K562 (cell line): Measurements from ENCODE around the gene MVP. TPM values are rescaled to one million over a fixed set of nuclear protein-coding genes. Genes with fewer than 3 reads are reported as not detected.

ENCODE experiments used
- ATAC-seq: fragments of 200-7000 bp; cut with Tn5 transposase; 3 replicates; pipeline ENCODE4 v1.9.1; 2020; ENCODE audit warnings: moderate library complexity
- BruUV-seq: library from RNA; stranded (reverse); fragments of 400-500 nt; replicated peaks from 2 replicates; lab custom pipeline; 2021; lab: Mats Ljungman, UMichigan
- CTCF ChIA-PET: fragments of 300-600 bp; formaldehyde crosslinking; extraction: SDS; loops from one replicate; lab custom pipeline; 2021; ENCODE audit warnings: low intra/inter-chr PET ratio; lab: Yijun Ruan, JAX
- POLR2A ChIA-PET: fragments of 300-600, 350-650 bp; sonication (Branson Sonifier 250); formaldehyde crosslinking; extraction: SDS; loops from one replicate; lab custom pipeline; 2021; ENCODE audit warnings: antibody characterized with exemption, inconsistent platforms; lab: Yijun Ruan, JAX
- DNase-seq, 4 experiments: peaks; one replicate each; pipeline versions ENCODE4 v3.0.0 to v3.0.0-alpha.2; 2011 to 2018; ENCODE audit warnings: low spot score in 3 of 4, mixed read lengths in 3 of 4; ENCODE audit errors: extremely low read depth in 1 of 4
- FAIRE-seq: peaks from 2 replicates; lab custom pipeline; 2011; peaks lifted over from hg19 to GRCh38; lab: Jason Lieb, UNC
- H2AFZ ChIP-seq: 2 replicates; pipeline ENCODE4 v1.6.0; 2011; ENCODE audit warnings: low read depth, low read length, control low read depth, inconsistent platforms
- H3K27ac ChIP-seq: fragments of 200-600 bp; 3 replicates; pipeline ENCODE4 v1.8.0; 2011; ENCODE audit warnings: low read depth, mild to moderate bottlenecking, control low read depth, inconsistent platforms, low read length, moderate library complexity, mixed read lengths; ENCODE audit errors: extremely low read depth
- H3K27me3 ChIP-seq, 2 experiments: fragments of 300-600 bp in 1 of 2; 2 replicates in 1 of 2; 3 replicates in 1 of 2; pipeline versions ENCODE4 v1.6.0 to v1.8.0; 2011; ENCODE audit warnings: inconsistent platforms in 2 of 2, low read length in 2 of 2, mild to moderate bottlenecking in 1 of 2, mixed read lengths in 1 of 2, moderate library complexity in 1 of 2; ENCODE audit not compliant: control insufficient read depth in 2 of 2, insufficient read depth in 2 of 2
- H3K36me3 ChIP-seq: fragments of 300-600 bp; 3 replicates; pipeline ENCODE4 v1.8.0; 2011; ENCODE audit warnings: mild to moderate bottlenecking, low read length, inconsistent platforms; ENCODE audit not compliant: control insufficient read depth, insufficient read depth
- H3K4me1 ChIP-seq, 2 experiments: fragments of 200-600 bp in 1 of 2; replicated peaks in 1 of 2; 2 replicates in 1 of 2; 3 replicates in 1 of 2; pipeline versions ENCODE4 v1.5.1 to v1.8.0; 2011; ENCODE audit warnings: inconsistent platforms in 2 of 2, low read length in 2 of 2, mild to moderate bottlenecking in 1 of 2, mixed read lengths in 1 of 2, moderate library complexity in 1 of 2; ENCODE audit not compliant: control insufficient read depth in 2 of 2, insufficient read depth in 2 of 2
- H3K4me2 ChIP-seq: 2 replicates; pipeline ENCODE4 v1.6.1; 2011; ENCODE audit warnings: low read length, control low read depth, inconsistent platforms, mixed read lengths; ENCODE audit not compliant: insufficient read depth
- H3K4me3 ChIP-seq: fragments of 200-600 bp; sonication (generic), shearing (Covaris generic); 2 replicates; pipeline ENCODE4 v1.5.1; 2016; ENCODE audit warnings: control low read depth, inconsistent platforms
- H3K79me2 ChIP-seq: fragments of 200-600 bp; 3 replicates; pipeline ENCODE4 v1.8.0; 2011; ENCODE audit warnings: low read length, inconsistent platforms; ENCODE audit not compliant: control insufficient read depth, insufficient read depth
- H3K9ac ChIP-seq, 2 experiments: 2 replicates each; pipeline versions ENCODE4 v1.6.0 to v1.6.1; 2011; ENCODE audit warnings: low read depth in 2 of 2, low read length in 2 of 2, control low read depth in 1 of 2, inconsistent platforms in 1 of 2, mild to moderate bottlenecking in 1 of 2, mixed read lengths in 1 of 2; ENCODE audit not compliant: insufficient read depth in 1 of 2
- H3K9me1 ChIP-seq: one replicate; pipeline ENCODE4 v1.6.0; 2011; ENCODE audit warnings: inconsistent platforms, mild to moderate bottlenecking, low read length, moderate library complexity; ENCODE audit not compliant: control insufficient read depth, insufficient read depth
- H3K9me3 ChIP-seq: replicated peaks from 2 replicates; pipeline ENCODE4 v1.5.1; 2011; ENCODE audit warnings: low read depth, low read length, inconsistent platforms; ENCODE audit not compliant: control insufficient read depth, insufficient read depth
- H4K20me1 ChIP-seq: replicated peaks from 2 replicates; pipeline ENCODE4 v1.6.1; 2011; ENCODE audit warnings: low read length, inconsistent platforms, mixed read lengths; ENCODE audit not compliant: control insufficient read depth, insufficient read depth
- CHD4 ChIP-seq: fragments of 200-600 bp; sonication (generic); IDR thresholded peaks from 3 replicates; pipeline ENCODE4 v1.6.1; 2012; ENCODE audit warnings: low read depth, mild to moderate bottlenecking, mixed read lengths, low read length, inconsistent platforms; ENCODE audit not compliant: insufficient read depth, insufficient replicate concordance, poor library complexity, severe bottlenecking
- COPS2 ChIP-seq: fragments of 450-650 bp; conservative IDR thresholded peaks from 2 replicates; pipeline ENCODE4 v1.6.1; 2016; ENCODE audit warnings: mild to moderate bottlenecking, moderate library complexity
- CREB1 ChIP-seq, 2 experiments: sonication (generic) in 1 of 2; formaldehyde crosslinking in 1 of 2; IDR thresholded peaks; 2 replicates each; pipeline versions ENCODE4 v1.6.1 to v1.8.0; 2012 to 2022; ENCODE audit warnings: inconsistent platforms in 1 of 2, mild to moderate bottlenecking in 1 of 2, missing genetic modification reagents in 1 of 2, moderate library complexity in 1 of 2
- ELF1 ChIP-seq: fragments of 200-800 bp; sonication (Bioruptor generic); IDR thresholded peaks from 2 replicates; pipeline ENCODE4 v1.6.1; 2016; ENCODE audit warnings: missing genetic modification characterization, missing compliant biosample characterization
- FOXK2 ChIP-seq, 2 experiments: fragments of 450-650 bp; IDR thresholded peaks in 1 of 2; conservative IDR thresholded peaks in 1 of 2; 2 replicates each; pipeline ENCODE4 v1.6.1; 2016; ENCODE audit warnings: low read depth in 2 of 2, mild to moderate bottlenecking in 1 of 2
- GABPB1 ChIP-seq: sonication (generic); formaldehyde crosslinking; IDR thresholded peaks from 2 replicates; pipeline ENCODE4 v1.8.0; 2022; ENCODE audit warnings: mild to moderate bottlenecking, missing genetic modification reagents
- HLTF ChIP-seq: fragments of 450-650 bp; IDR thresholded peaks from 2 replicates; pipeline ENCODE4 v1.6.1; 2016
- IRF2 ChIP-seq: sonication (generic); formaldehyde crosslinking; IDR thresholded peaks from 2 replicates; pipeline ENCODE4 v1.8.1; 2022; ENCODE audit warnings: mild to moderate bottlenecking, missing genetic modification reagents
- KDM1A ChIP-seq, 2 experiments: fragments of 450-650 bp; IDR thresholded peaks; 2 replicates each; pipeline ENCODE4 v1.6.1; 2016; ENCODE audit warnings: mild to moderate bottlenecking in 2 of 2
- LCOR ChIP-seq: sonication (generic); formaldehyde crosslinking; IDR thresholded peaks from 2 replicates; pipeline ENCODE4 v1.8.0; 2022; ENCODE audit warnings: mild to moderate bottlenecking, missing genetic modification reagents
- NEUROD1 ChIP-seq: fragments of 150-350 bp; IDR thresholded peaks from 2 replicates; pipeline ENCODE4 v1.6.1; 2014; ENCODE audit warnings: borderline replicate concordance, low read length, low read depth; ENCODE audit not compliant: partially characterized antibody
- RAD21 ChIP-seq, 2 experiments: fragments of 250-450 bp in 1 of 2; fragments of 450-650 bp in 1 of 2; sonication (Bioruptor Pico) in 1 of 2; formaldehyde crosslinking in 1 of 2; IDR thresholded peaks in 1 of 2; conservative IDR thresholded peaks in 1 of 2; 2 replicates each; pipeline versions ENCODE4 v1.4.0 to v1.8.0; 2020 to 2022; ENCODE audit warnings: mild to moderate bottlenecking in 2 of 2, moderate library complexity in 1 of 2
- RBM22 ChIP-seq: fragments of 200-400 bp; formaldehyde crosslinking; IDR thresholded peaks from 2 replicates; pipeline ENCODE4 v1.6.1; 2018; ENCODE audit warnings: low read length, low read depth; ENCODE audit not compliant: poor library complexity, severe bottlenecking
- SRSF1 ChIP-seq: fragments of 200-400 bp; formaldehyde crosslinking; IDR thresholded peaks from 2 replicates; pipeline ENCODE4 v1.6.1; 2017; ENCODE audit warnings: mild to moderate bottlenecking, low read depth, low read length, moderate library complexity
- ZNF133 ChIP-seq: fragments of 250-450 bp; sonication (Bioruptor Pico); IDR thresholded peaks from 2 replicates; pipeline ENCODE4 v1.4.0; 2020; ENCODE audit warnings: mild to moderate bottlenecking
- ZNF57 ChIP-seq: fragments of 450-650 bp; formaldehyde crosslinking; IDR thresholded peaks from 2 replicates; pipeline ENCODE4 v1.4.0; 2020; ENCODE audit warnings: mild to moderate bottlenecking, moderate library complexity
- WGBS: fragments of 100-300 bp; shearing (Covaris generic); methylation state at CpG from one replicate; pipeline ENCODE4 v1.1.6; 2016; ENCODE audit warnings: low coverage, mixed read lengths; ENCODE audit not compliant: insufficient coverage; ENCODE audit errors: missing lambda C conversion rate; 5-methylcytosine and 5-hydroxymethylcytosine counted together
- in situ Hi-C: fragments of 300-500 bp; cut with MboI; formaldehyde crosslinking; loops from 4 replicates; pipeline ENCODE4 v1.15.0; 2018; ENCODE audit warnings: inconsistent platforms, mixed read lengths
- intact Hi-C: fragments of 100-400 bp; cut with micrococcal nuclease; formaldehyde crosslinking; loops from 2 replicates; pipeline ENCODE4 v1.14.2; 2022
- polyA plus RNA-seq, 8 experiments: library from polyadenylated mRNA; depleted of rRNA in 4 of 8; stranded (reverse) in 5 of 8; unstranded in 3 of 8; fragments of >200 nt; fragmentation: Nextera tagmentation in 2 of 8; fragmentation: Illumina TruSeq in 1 of 8; extraction: Ambion mirVana in 2 of 8; extraction: Trizol in 1 of 8; gene quantifications; 2 replicates each; pipeline versions ENCODE4 v1.2.1 to v1.2.3, GENCODE V29; 2011 to 2014; ENCODE audit warnings: inconsistent platforms in 1 of 8, missing spikeins in 1 of 8
- total RNA-seq, 7 experiments: library from RNA; depleted of rRNA in 6 of 7; stranded (reverse); fragments of >200 nt in 6 of 7; fragmentation: Illumina TruSeq in 2 of 7; extraction: Trizol in 2 of 7; gene quantifications; 2 replicates each; pipeline versions ENCODE4 v1.2.1 to v1.2.3, GENCODE V29; 2011 to 2021; ENCODE audit warnings: low replicate concordance in 1 of 7
- TF ChIP-seq, protein P1 (sequence below): fragments of 200-400 bp; formaldehyde crosslinking; IDR thresholded peaks from 2 replicates; pipeline ENCODE4 v1.6.1; 2017; ENCODE audit warnings: mild to moderate bottlenecking, low read depth, low read length, moderate library complexity
- TF ChIP-seq, protein P2 (sequence below): sonication (generic); formaldehyde crosslinking; IDR thresholded peaks from 2 replicates; pipeline ENCODE4 v1.8.0; 2023; ENCODE audit warnings: mild to moderate bottlenecking, missing genetic modification reagents

MVP gene
- total and polyA plus RNA-seq, 9 of the 15 experiments (the other 6 are each of a cell fraction or from before 2014, with no cell fraction given), result 0.39 to 1.9 (median 0.76) TPM; not detected in 2

DNA sequence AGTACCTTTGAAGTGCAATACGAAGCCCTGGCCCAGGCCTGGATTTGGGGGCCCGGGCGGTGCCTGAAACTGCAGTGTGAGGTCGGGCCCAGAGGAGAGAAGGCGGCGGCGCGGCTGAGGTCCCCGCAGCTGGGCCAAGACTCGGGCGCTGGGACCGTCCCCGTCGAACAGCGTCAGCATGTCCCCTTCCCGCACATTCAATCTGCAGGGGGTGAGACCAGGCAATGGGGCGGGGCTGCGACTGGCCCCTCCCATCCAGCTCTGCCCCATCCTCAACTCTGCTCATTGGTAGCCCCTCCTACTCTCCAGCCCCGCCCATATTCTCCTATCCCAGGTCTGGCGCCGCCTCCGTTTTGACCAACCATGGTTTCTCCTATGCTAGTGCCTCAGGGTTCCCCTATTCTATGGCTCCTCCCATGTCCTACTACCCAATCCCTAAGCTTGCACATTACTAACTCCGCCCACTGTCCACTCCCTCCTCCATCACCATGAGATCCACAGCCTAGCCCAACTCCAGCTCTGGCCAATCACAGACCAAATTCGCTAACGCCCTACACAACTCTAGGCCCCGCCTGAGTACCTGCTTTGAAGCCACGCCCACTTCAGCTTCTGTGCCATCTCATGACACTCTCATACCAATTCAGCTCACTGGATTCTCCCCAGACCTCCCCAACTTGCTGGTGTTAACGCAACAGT lies 57.2 kb downstream of the MVP start:
- intact Hi-C loops, result no loop called here
- no peaks in the 10 kb centered on the region for H3K36me3 ChIP-seq
- peak overlapping the region; percentile 94 for H2AFZ ChIP-seq
- ChIA-PET POLR2A (interaction anchor here (0.5 to 1.8 kb wide), 8 partner anchors 9 to 1217 kb away, joined by 3 to 6 read pairs (median 3); partner anchors contain the start of genes CDIPT, KCTD13 and VKORC1), CTCF (no interaction called here)
- H3K4me2 ChIP-seq, result peak overlapping the region; percentile 77
- no peak overlapping the region for H3K27ac ChIP-seq
- peaks cover 8 to 34% of the 10 kb centered on the region in 2 experiments; a peak in 4 of 5 replicates for H3K4me1 ChIP-seq
- H3K9me1 ChIP-seq, result no peaks in the 10 kb centered on the region
- 2% methylated on average over 23 of the region's 28 CpGs for WGBS
- no TSS peak for BruUV-seq
- peak; percentile 94 to 98 (median 97) for DNase-seq
- peak overlapping the region in 1 of 2 experiments; percentile 77; a peak in 2 of 4 replicates for H3K9ac ChIP-seq
- in situ Hi-C loops, result no loop called here
- ATAC-seq, result peak; percentile 98
- no peaks in the 10 kb centered on the region for H4K20me1 ChIP-seq
- H3K79me2 ChIP-seq, result no peaks in the 10 kb centered on the region
- H3K4me3 ChIP-seq, result peak overlapping the region; percentile 41
- no peaks in the 10 kb centered on the region for H3K9me3 ChIP-seq
- peak; percentile 99 for FAIRE-seq
- peaks cover 6 to 7% of the 10 kb centered on the region in 2 experiments; a peak in 4 of 5 replicates for H3K27me3 ChIP-seq
- no peak for TF ChIP-seq COPS2
- peak; percentile 69 for TF ChIP-seq LCOR (CRISPR knock-in tag)
- TF ChIP-seq IRF2 (CRISPR knock-in tag), result no peak
- TF ChIP-seq ZNF133 (CRISPR knock-in tag), result no peak
- no peak for TF ChIP-seq RBM22
- TF ChIP-seq RAD21 (CRISPR knock-in tag; conservative IDR thresholded peaks at IDR 0.05 in 1 of 2, IDR thresholded peaks at IDR 0.05 in 1 of 2), result no peak
- no peak for TF ChIP-seq CREB1 (IDR thresholded peaks at IDR 0.05)
- TF ChIP-seq CREB1 (CRISPR knock-in tag; IDR thresholded peaks at IDR 0.05), result no peak
- no peak for TF ChIP-seq HLTF
- no peak for TF ChIP-seq CHD4
- TF ChIP-seq ZNF57 (CRISPR knock-in tag), result no peak
- TF ChIP-seq, protein P1, sequence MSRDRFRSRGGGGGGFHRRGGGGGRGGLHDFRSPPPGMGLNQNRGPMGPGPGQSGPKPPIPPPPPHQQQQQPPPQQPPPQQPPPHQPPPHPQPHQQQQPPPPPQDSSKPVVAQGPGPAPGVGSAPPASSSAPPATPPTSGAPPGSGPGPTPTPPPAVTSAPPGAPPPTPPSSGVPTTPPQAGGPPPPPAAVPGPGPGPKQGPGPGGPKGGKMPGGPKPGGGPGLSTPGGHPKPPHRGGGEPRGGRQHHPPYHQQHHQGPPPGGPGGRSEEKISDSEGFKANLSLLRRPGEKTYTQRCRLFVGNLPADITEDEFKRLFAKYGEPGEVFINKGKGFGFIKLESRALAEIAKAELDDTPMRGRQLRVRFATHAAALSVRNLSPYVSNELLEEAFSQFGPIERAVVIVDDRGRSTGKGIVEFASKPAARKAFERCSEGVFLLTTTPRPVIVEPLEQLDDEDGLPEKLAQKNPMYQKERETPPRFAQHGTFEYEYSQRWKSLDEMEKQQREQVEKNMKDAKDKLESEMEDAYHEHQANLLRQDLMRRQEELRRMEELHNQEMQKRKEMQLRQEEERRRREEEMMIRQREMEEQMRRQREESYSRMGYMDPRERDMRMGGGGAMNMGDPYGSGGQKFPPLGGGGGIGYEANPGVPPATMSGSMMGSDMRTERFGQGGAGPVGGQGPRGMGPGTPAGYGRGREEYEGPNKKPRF, result no peak
- TF ChIP-seq KDM1A (IDR thresholded peaks at IDR 0.05), result no peak
- TF ChIP-seq, protein P2, sequence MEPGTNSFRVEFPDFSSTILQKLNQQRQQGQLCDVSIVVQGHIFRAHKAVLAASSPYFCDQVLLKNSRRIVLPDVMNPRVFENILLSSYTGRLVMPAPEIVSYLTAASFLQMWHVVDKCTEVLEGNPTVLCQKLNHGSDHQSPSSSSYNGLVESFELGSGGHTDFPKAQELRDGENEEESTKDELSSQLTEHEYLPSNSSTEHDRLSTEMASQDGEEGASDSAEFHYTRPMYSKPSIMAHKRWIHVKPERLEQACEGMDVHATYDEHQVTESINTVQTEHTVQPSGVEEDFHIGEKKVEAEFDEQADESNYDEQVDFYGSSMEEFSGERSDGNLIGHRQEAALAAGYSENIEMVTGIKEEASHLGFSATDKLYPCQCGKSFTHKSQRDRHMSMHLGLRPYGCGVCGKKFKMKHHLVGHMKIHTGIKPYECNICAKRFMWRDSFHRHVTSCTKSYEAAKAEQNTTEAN (CRISPR knock-in tag), result no peak
- TF ChIP-seq FOXK2 (conservative IDR thresholded peaks at IDR 0.05 in 1 of 2, IDR thresholded peaks at IDR 0.05 in 1 of 2; ENCODE audit: low read depth in 2 of 2), result peak; percentile 45 to 53; a peak in 3 of 4 replicates
- TF ChIP-seq NEUROD1, result no peak
- no peak for TF ChIP-seq ELF1 (tag)
- peak; percentile 63; the same call in 1 of the 2 replicates for TF ChIP-seq GABPB1 (CRISPR knock-in tag)
- TF ChIP-seq SRSF1, result no peak
